ENCODE results near the gene P4HTM. TPM values are rescaled to one million over a fixed set of nuclear protein-coding genes. Genes with fewer than 3 reads are reported as not detected.
A peak's percentile ranks its signal among the peaks of the same experiment; 100 is the strongest.

Gene P4HTM
- total RNA-seq, 1 donor from 2014 or later = 25.0 TPM

DNA sequence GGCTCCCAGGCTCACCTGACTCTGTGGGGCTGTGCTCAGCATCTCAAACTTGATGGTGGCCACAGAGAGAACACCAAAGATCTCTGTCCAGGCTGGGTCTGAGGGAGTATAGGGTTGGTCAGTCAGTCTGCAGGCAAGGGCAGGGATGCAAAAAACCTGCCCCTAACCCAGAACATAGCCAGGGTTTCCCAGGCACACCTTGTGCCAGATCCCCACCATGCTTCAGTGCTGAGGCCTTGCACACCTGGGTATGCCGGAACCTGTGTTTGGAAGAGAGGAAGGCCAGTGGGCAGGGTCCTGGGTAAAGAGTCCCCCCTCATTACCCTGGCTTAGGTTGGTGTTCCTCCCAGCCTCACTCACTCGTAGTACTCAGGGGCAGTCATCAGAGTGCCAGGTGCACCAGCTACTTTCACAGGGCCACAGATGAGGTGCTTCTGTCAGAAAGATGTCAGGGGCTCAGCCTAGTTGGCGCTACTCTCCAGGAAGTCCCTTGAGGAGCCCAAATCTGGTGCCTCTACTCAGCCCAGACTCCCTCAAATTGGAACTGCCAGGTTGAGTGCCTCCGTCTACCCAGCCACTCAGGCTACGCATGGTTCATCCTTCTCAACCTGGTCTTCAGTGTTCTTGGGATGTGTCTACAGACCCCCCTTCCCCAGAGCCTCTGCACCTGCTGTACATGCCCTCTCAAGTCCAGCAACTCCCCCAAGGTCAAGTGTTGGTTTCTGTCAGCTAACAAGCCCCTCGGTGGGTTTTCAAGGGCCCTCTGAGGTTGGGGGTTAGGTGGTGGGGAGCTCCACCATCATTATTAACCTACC, 26.6 kb downstream of the P4HTM start:
- Histone ChIP-seq H3K4me2 (ENCODE audit: low read length) (peak overlapping the region; percentile 98), H3K79me2 (ENCODE audit: insufficient read depth, low read length) (peaks cover 77% of the 10 kb centered on the region), H3K4me3 (ENCODE audit: insufficient read depth, low read depth, low read length) (no peak overlapping the region), H4K20me1 (ENCODE audit: insufficient read depth, low read length) (peaks cover 54% of the 10 kb centered on the region), H3K36me3 (ENCODE audit: insufficient read depth, low read length) (peaks cover 27% of the 10 kb centered on the region), H3K9me3 (ENCODE audit: insufficient read depth, low read depth, low read length) (no peaks in the 10 kb centered on the region), H2AFZ (ENCODE audit: low read depth, low read length) (no peak overlapping the region), H3K27me3 (ENCODE audit: insufficient read depth, low read length) (no peaks in the 10 kb centered on the region), H3K27ac (ENCODE audit: low read depth, low read length) (no peak overlapping the region), H3K9ac (ENCODE audit: low read length) (peak overlapping the region; percentile 81), H3K4me1 (ENCODE audit: insufficient read depth, low read length) (peaks cover 22% of the 10 kb centered on the region)
- peaks cover 24% of the 10 kb centered on the region for H3K36me3 Mint-ChIP-seq (ENCODE audit: low read depth, unreplicated experiment)
- no peaks in the 10 kb centered on the region for H3K9me3 Mint-ChIP-seq (ENCODE audit: unreplicated experiment)
- no peak for DNase-seq (ENCODE audit: low read depth)
- peak overlapping the region; percentile 18 for H3K27ac Mint-ChIP-seq (ENCODE audit: unreplicated experiment)
- TF ChIP-seq EZH2 (IDR thresholded peaks at IDR 0.05; ENCODE audit: insufficient read depth, low read length) (no peak), CTCF (IDR thresholded peaks at IDR 0.05; ENCODE audit: insufficient read depth, low read depth, low read length) (no peak)
- no peaks in the 10 kb centered on the region for H3K27me3 Mint-ChIP-seq (ENCODE audit: low read depth, unreplicated experiment)
- peak overlapping the region; percentile 62 for H3K4me3 Mint-ChIP-seq (ENCODE audit: unreplicated experiment)
- FAIRE-seq = no peak
- peaks cover 12% of the 10 kb centered on the region for H3K4me1 Mint-ChIP-seq (ENCODE audit: low read depth, unreplicated experiment)

- H3K79me2 ChIP-seq (ENCODE audit: insufficient read depth, low read length) = peaks cover 73% of the 10 kb centered on the region
- H3K4me1 ChIP-seq (ENCODE audit: insufficient read depth, low read length) = peaks cover 22% of the 10 kb centered on the region
- H3K9me3 ChIP-seq (ENCODE audit: insufficient read depth, low read depth, low read length) = no peaks in the 10 kb centered on the region
- H3K4me2 ChIP-seq (ENCODE audit: low read length) = peak overlapping the region; percentile 98
- peaks cover 23% of the 10 kb centered on the region for H3K36me3 ChIP-seq (ENCODE audit: insufficient read depth, low read length)
- H3K27ac Mint-ChIP-seq (ENCODE audit: unreplicated experiment) = peak overlapping the region; percentile 66
- H3K27me3 Mint-ChIP-seq (ENCODE audit: low read depth, unreplicated experiment) = no peaks in the 10 kb centered on the region
- H3K27me3 ChIP-seq (ENCODE audit: insufficient read depth, low read length) = no peaks in the 10 kb centered on the region
- H3K9ac ChIP-seq (ENCODE audit: low read length) = peak overlapping the region; percentile 81
- DNase-seq (ENCODE audit: low read depth) (no peak), FAIRE-seq (no peak)
- peak overlapping the region; percentile 87 for H2AFZ ChIP-seq (ENCODE audit: low read depth, low read length)
- peaks cover 47% of the 10 kb centered on the region for H4K20me1 ChIP-seq (ENCODE audit: insufficient read depth, low read length)
- no peaks in the 10 kb centered on the region for H3K9me3 Mint-ChIP-seq (ENCODE audit: unreplicated experiment)
- H3K36me3 Mint-ChIP-seq (ENCODE audit: low read depth, unreplicated experiment) = peaks cover 16% of the 10 kb centered on the region
- H3K27ac ChIP-seq (ENCODE audit: low read depth, low read length) = peak overlapping the region; percentile 52
- H3K4me1 Mint-ChIP-seq (ENCODE audit: low read depth, unreplicated experiment) = peaks cover 12% of the 10 kb centered on the region
- H3K4me3 ChIP-seq (ENCODE audit: insufficient read depth, low read depth, low read length) = peak overlapping the region; percentile 79
- H3K4me3 Mint-ChIP-seq (ENCODE audit: unreplicated experiment) = peak overlapping the region; percentile 83
- TF ChIP-seq EZH2 (IDR thresholded peaks at IDR 0.05; ENCODE audit: insufficient read depth, low read length) (no peak), CTCF (IDR thresholded peaks at IDR 0.05; ENCODE audit: insufficient read depth, low read depth, low read length) (no peak)
Measured at GRCh38 chr3:49017229-49017970, 27.4 kb downstream of the P4HTM start.
